Measurements from ENCODE around the gene ALX1. TPM values are rescaled to one million over a fixed set of nuclear protein-coding genes. Genes with fewer than 3 reads are reported as not detected.
A peak's percentile ranks its signal among the peaks of the same experiment; 100 is the strongest.

The ALX1 gene
- not detected for total RNA-seq

DNA sequence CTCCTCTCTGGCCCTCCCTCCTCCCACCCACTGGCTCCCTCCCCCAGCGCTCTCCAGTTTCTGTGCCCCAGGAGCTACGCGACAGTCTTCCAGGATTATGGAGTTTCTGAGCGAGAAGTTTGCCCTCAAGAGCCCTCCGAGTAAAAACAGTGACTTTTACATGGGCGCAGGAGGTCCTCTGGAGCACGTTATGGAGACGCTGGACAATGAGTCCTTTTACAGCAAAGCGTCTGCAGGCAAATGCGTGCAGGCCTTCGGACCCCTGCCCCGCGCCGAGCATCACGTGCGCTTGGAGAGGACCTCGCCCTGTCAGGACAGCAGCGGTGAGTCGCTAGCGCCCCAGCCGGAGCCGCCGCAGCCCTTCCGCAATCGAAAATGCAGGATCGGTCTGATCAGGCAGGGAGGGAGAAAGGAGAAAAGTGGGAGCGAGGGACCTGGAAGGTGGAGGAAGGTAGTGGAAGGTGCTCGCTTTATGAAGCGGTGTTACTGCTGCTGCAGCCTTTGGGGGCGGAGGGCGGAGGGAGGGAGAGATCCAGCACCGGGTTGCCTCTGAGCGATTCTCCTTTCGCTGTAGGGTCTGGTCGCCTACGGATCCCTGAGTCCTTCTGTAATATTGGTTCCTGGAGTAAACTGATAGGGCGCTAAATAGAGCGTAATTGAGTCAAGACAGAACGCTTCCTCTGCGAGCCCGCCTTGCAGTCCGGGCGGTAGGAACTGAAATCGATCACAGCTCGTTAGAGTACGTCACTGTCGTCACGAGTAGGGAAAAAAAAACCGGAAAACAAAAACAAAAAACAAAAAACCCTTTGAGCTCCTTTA lies at the start of gene ALX1:
Gene ALX1 (plus strand): TSS at position 56 of the 819 bp plus-strand sequence. CDS start 42 bp downstream, at position 98.
- ATAC-seq (no peak), DNase-seq (ENCODE audit: low spot score in 2 of 2) (no peak)
- Mint-ChIP-seq H3K36me3 (peaks cover 4 to 6% of the 10 kb centered on the region in 2 donors), H3K9me3 (peaks cover 0 to 5% of the 10 kb centered on the region in 2 donors), H3K27ac (peak within 1 kb of the TSS in 1 of 2 donors; percentile 55)

DNA sequence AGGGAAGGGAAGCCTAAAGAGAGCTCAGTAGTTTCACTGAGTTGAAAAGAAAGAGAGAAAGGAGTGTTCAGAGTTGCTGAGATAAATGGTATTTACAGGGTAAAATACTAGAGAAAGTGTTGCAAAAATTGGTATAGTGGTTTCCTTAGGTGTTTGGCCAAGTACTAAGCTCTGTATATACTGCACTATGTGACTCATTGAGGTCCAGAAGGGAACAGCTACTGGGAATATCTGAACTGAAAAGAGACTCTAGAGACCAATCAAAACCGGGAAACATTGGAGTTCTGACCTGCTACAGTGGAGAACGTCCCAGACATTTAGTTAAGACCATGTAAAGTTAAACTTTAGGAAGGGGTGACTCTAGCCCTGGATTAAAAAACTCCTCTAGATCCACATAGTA lies 42.7 kb upstream of the ALX1 start:
- Mint-ChIP-seq H3K27ac (no peak overlapping the region), H3K36me3 (no peaks in the 10 kb centered on the region), H3K9me3 (peaks cover 9 to 12% of the 10 kb centered on the region in 2 donors)
- DNase-seq (ENCODE audit: low spot score in 2 of 2) (no peak), ATAC-seq (no peak)

DNA sequence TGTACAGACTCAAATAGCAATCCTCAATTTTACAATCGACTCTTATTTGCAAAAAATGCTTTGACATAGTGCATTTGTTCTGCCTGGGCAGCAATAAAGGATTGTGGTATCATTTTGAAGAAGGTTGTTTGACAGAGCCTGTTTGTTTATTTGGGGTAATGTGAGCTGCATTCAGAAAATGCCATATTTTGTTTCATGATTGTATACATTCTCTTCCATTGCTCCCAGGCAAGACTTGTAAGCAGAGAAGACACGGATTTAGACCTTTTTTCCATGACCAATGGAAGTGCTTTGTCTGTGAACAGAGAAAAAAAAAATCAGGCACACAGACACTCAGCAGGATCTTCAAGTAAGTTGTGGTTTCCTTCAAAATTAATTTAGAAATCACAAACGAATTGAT lies 35.5 kb upstream of the ALX1 start:
- ATAC-seq (no peak), DNase-seq (ENCODE audit: low spot score in 2 of 2) (no peak)
- Mint-ChIP-seq H3K27ac (no peak overlapping the region), H3K9me3 (peaks cover 0 to 4% of the 10 kb centered on the region in 2 donors), H3K36me3 (no peaks in the 10 kb centered on the region)

DNA sequence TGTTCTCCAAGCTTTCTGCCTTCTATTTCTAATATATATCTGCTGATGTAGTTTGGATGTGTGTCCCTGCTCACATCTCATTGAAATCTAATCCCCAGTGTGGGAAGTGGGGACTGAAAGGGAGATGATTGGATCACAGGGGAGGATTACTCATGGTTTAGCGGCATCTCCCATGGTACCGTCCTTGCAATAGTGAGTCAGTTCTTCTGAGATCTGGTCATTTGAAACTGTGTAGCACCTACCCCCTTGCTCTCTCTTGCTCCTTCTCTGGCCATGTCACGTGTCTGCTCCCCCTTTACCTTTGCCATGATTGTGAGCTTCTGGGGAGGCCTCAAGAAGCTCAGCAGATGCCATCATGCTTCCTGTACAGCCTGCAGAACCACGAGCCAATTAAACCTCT lies 26.2 kb upstream of the ALX1 start:
- DNase-seq (ENCODE audit: low spot score in 2 of 2) (no peak), ATAC-seq (no peak)
- Mint-ChIP-seq H3K36me3 (no peaks in the 10 kb centered on the region), H3K27ac (no peak overlapping the region), H3K9me3 (no peaks in the 10 kb centered on the region)

DNA sequence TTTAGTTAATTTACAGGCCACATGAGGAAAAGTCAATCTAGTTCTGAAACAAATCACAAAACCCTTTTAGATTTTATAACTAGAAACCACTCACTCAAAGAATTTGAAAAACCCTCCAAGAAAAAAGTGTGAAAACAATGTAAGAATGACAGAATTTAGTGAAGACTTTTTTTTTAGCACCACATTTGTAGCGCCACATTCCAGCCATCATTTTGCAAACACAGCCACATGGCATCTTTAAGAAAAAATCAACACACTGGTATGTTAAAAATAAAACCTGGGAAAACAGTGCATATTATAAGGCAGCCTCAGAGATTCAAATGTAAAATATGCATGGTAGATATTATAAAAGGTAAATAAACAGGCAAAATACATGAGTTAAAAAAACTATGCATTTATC lies 22.3 kb upstream of the ALX1 start:
- H3K9me3 Mint-ChIP-seq: no peaks in the 10 kb centered on the region
- ATAC-seq (no peak), DNase-seq (ENCODE audit: low spot score in 2 of 2) (no peak)
- no peaks in the 10 kb centered on the region for H3K36me3 Mint-ChIP-seq
- no peak overlapping the region for H3K27ac Mint-ChIP-seq

DNA sequence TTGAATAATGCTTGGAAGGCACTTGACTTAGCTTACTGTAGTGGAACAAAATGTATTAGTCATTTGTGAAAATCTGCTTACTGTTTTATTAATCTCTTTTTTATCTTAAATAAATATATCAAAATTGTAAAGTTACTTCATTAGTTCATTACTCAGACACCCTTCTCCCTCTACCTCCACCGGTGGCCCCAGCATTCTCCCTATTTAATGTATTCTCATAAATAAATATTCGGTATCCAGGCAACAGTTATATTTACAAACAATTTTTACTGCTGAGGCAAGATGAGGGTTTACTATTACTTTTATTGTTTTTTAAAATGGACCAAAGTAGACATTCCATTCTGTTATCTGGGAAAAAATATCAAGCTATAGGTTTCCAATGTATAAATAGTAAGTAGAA lies 19.6 kb upstream of the ALX1 start:
- no peak overlapping the region for H3K27ac Mint-ChIP-seq
- DNase-seq (ENCODE audit: low spot score in 2 of 2) (no peak), ATAC-seq (no peak)
- no peaks in the 10 kb centered on the region for H3K9me3 Mint-ChIP-seq
- H3K36me3 Mint-ChIP-seq: no peaks in the 10 kb centered on the region

DNA sequence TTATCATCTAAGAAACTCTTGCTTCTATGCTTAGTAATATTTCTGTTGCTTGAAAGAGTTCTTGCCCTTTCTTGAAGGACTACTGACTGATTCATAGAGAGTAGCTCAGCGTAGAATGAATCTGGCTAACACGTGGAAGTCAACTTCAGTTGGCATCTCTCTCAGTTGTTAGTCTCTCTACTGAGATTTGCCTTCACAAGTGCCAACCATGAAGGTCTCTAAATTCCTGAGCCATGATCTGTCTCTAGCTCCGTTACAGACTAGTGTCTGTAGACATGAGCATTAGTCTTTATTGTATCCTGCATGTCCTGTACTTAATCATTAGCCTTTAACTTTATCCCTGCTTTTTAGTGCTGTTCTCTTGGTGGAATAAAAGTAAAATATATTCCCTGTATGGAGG lies 19.1 kb upstream of the ALX1 start:
- Mint-ChIP-seq H3K27ac (no peak overlapping the region), H3K36me3 (no peaks in the 10 kb centered on the region), H3K9me3 (no peaks in the 10 kb centered on the region)
- DNase-seq (ENCODE audit: low spot score in 2 of 2) (no peak), ATAC-seq (no peak)

DNA sequence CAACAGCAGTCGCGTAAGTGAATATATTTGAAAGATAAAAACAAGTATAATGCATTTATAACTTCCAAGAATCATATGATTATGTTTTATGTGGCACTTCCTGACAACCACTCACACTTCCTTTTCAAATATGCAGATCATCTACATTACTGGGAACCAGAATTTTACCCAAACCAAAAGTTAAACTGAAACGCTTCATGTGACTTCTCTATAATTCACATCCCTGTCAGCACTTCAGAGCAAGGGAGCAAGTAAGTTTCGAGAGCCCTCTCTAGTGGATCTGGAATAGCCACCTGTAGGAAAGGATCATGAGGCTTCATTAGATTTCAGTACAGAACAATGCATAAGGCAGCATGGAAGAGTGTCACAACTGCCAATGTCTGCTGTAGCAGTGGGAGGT lies 13.7 kb upstream of the ALX1 start:
- Mint-ChIP-seq H3K9me3 (no peaks in the 10 kb centered on the region), H3K36me3 (no peaks in the 10 kb centered on the region), H3K27ac (no peak overlapping the region)
- ATAC-seq (no peak), DNase-seq (ENCODE audit: low spot score in 2 of 2) (no peak)

DNA sequence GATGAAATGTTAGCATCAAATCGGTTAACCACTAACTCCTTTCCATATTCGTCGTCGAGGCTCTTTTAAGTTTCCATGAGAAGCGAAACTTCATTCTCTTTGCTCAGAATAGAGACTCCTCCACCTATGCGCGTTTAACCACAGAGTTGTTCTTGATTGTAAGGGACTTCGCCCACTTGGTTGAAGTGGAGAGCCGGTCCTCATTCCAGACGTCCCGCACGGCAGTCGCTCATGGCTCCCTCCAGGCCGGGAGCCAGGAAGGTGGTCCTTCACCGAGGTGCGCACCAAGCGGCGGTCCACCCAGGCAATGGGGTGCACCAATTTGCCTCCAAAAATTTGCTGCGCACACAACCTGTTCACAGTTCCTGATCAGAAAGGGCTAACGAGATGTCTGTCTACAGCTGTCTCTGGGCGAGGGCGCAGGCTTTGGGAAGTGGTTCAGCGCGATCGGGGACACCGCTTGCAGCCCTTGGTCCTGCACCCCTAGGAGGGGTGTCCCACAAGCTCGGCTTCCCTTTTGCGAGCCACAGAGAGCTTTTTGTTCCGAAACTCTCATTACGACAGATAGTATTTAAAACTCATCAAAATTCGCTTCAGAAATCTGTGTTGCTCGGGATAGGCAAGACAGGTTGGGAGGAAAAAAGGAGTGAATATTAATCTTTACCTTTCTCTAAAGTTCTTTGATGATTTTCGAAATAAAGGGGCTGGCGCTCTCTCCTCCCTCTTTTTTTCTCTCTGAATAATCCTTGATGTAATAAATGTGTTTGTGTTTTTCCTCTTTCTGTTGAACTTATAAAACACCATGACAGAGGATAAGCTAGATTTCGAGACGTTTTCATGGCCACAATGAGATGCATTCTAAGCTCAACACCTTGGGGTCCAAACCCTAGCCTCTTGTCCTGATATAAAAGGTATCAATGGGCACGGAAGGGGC lies 6.4 kb upstream of the ALX1 start:
- ATAC-seq: peak in 1 of 2 donors; percentile 18
- H3K27ac Mint-ChIP-seq: no peak overlapping the region
- no peak for DNase-seq (ENCODE audit: low spot score in 2 of 2)
- H3K36me3 Mint-ChIP-seq: peaks cover 4 to 7% of the 10 kb centered on the region in 2 donors
- H3K9me3 Mint-ChIP-seq: peaks cover 0 to 5% of the 10 kb centered on the region in 2 donors

DNA sequence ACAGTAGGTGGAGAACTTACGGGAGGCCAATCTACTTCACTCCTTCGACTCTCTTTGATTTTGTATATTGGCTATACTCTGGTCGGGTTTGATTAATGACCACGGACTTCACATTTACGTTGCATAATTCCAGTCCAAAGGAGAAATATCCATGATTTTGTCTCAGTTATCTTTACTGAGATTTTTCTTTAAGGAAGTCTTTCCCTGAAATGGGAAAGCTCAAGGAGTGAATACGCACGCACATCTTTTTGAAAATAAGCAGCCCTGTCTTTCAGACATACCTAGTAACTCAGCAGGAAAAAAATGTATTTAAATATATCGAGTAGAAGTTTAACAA lies 5.7 kb upstream of the ALX1 start:
- Mint-ChIP-seq H3K27ac (no peak overlapping the region), H3K36me3 (peaks cover 4 to 7% of the 10 kb centered on the region in 2 donors), H3K9me3 (peaks cover 0 to 5% of the 10 kb centered on the region in 2 donors)
- no peak for ATAC-seq
- no peak for DNase-seq (ENCODE audit: low spot score in 2 of 2)

DNA sequence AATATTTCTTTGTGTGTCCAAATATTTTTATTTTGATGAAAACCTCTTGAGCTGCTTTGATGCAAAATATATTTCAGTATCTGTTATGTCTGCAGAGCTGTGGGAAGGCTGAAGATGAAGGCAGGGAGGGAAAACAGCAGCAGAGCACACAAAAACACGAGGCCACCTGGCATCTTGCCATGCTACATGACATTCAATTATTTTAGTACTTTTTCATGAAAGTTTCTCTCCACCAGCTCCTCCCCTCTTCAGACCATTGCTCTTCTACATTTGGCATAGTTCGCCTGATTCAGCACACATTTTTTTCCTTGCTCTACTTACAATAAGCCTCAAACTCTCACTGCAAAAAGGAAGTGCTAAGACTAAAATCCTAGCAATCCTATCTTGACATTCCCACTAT lies 4.6 kb upstream of the ALX1 start:
- Mint-ChIP-seq H3K9me3 (peaks cover 0 to 5% of the 10 kb centered on the region in 2 donors), H3K36me3 (peaks cover 10% of the 10 kb centered on the region in 2 donors), H3K27ac (no peak overlapping the region)
- no peak for ATAC-seq
- no peak for DNase-seq (ENCODE audit: low spot score in 2 of 2)

DNA sequence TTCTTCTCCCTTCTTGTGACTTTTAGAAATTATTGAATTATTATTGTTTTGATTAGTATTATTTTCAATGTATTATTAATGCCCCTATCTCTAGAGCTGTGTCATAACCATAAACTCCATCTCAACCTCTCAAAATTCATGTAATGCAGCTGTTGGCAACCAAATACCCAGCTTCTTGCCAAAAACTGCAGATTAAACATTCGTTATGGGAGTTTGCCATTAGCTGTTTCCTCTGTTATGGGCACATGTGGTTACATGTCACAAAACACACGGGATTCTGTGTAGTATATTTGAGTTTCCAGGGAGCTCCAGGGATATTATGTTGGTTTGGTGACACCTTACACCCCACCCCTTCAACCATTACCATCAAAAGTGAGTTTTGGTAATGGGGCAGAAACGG lies 2.8 kb upstream of the ALX1 start:
- peaks cover 0 to 5% of the 10 kb centered on the region in 2 donors for H3K9me3 Mint-ChIP-seq
- no peak overlapping the region for H3K27ac Mint-ChIP-seq
- DNase-seq (ENCODE audit: low spot score in 2 of 2) (no peak), ATAC-seq (no peak)
- H3K36me3 Mint-ChIP-seq: peaks cover 10 to 11% of the 10 kb centered on the region in 2 donors

DNA sequence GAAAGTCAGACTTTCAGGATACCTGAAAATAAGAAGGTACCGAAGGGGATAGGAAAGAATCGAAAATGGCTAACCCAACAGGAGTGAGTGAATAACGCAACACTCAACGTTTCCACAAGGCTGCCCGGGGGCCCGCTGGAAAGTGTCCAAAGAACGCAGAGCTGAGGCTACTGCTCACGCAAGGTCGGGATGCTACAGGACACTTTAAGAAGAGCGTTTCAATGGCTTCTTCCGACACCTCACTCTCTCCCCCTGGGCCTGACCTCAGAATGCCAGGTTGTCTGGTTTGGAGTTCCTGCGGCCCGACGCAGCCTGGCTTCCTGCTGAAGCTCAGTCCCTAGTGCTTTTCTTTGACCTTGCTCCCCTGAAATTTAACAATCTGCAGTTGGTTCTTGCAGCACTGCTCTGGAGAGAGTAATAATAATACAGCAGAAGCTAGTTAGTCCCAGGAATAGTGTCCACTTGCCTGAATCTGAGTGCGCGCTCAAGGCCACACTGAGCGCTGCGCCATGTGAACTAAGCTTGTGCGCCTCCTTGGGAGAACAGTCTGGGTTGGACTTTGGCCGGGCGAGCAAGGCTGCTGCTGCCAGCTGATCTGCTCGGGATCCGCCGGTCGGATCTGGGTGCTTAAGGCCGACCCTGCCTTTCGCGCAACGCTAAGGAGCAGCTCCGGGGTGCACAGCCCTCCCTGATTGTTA lies 2.0 kb upstream of the ALX1 start:
- Mint-ChIP-seq H3K9me3 (peaks cover 0 to 5% of the 10 kb centered on the region in 2 donors), H3K36me3 (peaks cover 10 to 11% of the 10 kb centered on the region in 2 donors), H3K27ac (peak overlapping the region in 1 of 2 donors; percentile 44)
- DNase-seq (ENCODE audit: low spot score in 2 of 2) (no peak), ATAC-seq (no peak)

DNA sequence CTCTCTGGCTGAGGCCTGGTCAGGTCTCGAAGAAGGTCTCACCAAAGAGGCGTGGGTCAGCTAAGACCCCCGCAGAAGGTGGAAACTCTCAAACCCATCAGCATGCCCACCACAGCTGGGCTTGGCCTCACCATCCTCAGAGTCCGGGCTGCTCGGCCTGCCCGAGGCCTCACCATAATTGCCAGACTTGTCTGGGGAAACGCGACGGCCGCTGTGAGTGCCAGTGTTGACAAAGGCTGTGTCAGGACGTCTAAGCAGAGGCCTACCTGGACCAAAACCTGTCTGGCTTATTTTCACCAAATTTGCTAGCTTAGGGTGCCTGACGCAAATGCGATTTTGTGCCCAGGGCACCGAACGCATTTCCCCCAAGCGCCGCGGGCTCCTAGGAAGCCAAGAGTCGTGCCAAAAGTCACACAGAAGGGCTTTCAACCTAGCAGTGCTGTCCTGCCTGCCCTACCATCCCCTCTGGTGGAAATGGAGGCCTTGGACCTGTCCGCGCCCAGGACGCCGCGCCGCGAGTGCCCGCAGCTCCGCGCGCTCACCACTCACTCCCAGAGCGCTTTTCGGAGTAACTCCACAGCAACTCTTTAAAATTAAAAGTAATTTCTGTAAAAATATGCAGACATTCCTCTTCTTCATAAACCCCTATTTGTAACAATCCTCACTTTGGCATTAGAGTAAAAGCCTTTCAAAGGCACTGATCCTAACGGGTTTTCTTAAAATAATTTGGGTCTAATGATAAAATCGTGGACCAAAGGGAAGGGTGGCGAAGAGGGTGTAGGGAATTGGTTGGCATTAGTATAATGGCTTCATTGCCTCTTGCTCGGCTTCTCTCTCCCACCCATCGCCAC lies 1.2 kb upstream of the ALX1 start:
- H3K9me3 Mint-ChIP-seq: peaks cover 5% of the 10 kb centered on the region in 2 donors
- DNase-seq (ENCODE audit: low spot score in 2 of 2): no peak
- no peak for ATAC-seq
- H3K27ac Mint-ChIP-seq: no peak overlapping the region
- peaks cover 6 to 11% of the 10 kb centered on the region in 2 donors for H3K36me3 Mint-ChIP-seq

DNA sequence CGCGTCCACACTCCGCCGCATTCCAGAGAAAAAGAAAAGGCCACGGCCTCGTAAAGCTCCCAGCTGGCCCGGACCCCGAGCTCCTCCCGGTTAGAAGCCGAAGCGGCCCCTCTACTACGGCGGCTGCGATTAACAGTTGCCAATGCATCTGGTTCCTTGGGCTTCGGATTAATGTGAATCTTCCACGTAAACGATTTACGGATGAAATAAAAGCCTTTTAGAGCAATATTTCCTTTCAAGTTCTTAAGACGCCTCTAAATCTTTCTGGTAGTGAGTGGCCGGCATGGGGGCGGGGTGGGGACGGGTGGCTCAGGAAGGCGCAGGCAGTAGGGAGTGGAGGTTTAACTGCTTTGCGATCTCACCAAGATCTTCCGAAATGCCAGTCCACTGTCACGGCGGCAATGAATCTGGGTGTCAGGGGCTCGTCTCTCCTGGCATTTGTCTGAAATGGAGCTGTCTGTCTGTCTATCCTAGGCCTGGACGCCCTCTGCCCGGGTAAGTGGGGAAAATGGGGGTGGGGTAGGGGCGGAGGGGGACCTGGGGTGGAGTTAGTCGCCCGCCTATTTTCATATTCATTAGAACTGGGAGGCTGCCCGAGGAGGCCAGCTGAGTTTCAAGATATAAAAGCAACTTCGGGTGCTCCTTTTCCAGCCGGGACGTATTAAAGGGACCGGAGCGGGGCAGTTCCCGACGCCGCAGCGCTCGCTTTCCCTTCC lies 413 bp upstream of the ALX1 start:
- H3K27ac Mint-ChIP-seq: no peak overlapping the region
- H3K9me3 Mint-ChIP-seq: peaks cover 0 to 5% of the 10 kb centered on the region in 2 donors
- DNase-seq (ENCODE audit: low spot score in 2 of 2): no peak
- no peak for ATAC-seq
- H3K36me3 Mint-ChIP-seq: peaks cover 4 to 6% of the 10 kb centered on the region in 2 donors
